GM18520 (cell line): ENCODE results near the gene RASGRP2.

ENCODE experiments used
- ATAC-seq: cut with Tn5 transposase; IDR thresholded peaks from one replicate; pipeline ENCODE4 v1.9.1; 2021; ENCODE audit not compliant: unreplicated experiment

RASGRP2 gene

DNA sequence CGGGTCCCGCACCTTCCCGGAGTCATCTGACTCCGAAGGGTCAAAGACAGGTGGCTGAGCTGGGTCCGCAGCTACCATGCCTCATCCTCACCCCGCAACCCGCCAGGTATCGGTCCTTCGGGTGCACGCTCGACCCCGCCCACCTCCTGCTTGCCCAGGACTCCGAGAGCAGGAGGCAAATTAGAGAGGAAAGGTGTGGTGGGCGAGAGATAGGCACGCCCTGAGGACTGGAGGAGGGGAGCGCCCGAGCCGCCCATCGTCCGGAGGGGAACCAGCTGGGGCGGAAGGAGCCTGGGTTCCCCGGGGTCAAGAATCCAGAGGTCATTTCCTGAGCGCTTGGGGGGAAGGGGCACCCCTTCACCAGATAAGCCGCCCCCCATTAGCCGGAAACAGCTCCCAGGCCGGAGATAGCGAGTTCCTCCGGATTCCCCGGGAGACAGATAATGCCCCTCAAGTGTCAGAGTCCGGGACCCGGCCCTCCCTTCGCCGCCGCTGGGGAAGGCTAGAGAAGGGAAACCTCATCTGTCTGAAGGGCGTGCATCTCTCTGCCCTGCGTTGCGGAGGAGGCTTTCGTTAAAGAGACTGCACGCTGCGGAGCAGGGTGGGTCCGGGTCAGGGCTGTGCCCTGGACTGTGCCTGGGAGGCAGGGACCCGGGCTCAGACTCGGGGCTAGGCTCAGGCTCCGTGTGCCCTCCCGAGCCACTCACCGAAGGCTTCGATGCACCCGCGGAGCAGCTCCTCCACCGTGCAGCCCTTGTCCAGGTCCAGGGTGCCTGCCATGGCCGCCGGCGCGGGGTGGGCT, 1.7 kb downstream of the RASGRP2 start:
- no peak for ATAC-seq

DNA sequence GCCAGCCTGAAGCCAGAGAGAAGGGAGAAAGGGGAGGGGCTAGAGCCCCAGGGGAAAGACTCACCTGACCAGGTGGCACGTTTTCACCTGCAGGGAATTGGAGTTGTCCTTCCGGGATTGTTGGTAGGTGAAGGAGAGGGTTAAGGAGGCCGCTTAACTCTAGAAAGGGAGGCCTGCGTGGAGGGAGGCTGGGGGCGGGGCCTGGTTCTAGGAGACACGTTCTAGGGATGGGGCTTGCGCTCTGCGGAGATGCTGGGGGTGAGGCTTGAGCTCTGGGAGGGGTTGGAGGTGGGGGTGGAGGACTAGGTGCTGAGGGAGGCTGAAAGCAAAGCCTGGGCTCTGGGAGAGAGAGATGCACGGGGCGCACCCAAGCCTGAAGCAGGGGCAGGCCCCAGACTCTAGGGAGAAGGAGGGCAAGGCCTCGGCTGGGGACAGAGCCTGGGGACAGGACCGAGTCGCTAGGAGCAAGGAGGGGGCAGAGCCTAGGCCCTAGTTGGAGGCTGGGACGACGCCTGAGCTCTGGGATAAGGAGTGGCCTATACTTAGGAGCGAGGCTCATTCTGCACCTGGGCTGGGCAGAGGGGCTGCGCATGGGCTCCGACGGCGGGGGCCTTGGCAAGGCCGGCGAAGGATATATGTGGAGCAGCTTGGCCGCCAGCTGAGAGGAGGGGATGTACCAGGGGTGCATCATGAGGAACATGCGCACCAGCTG, 2.4 kb downstream of the RASGRP2 start:
- ATAC-seq = no peak

DNA sequence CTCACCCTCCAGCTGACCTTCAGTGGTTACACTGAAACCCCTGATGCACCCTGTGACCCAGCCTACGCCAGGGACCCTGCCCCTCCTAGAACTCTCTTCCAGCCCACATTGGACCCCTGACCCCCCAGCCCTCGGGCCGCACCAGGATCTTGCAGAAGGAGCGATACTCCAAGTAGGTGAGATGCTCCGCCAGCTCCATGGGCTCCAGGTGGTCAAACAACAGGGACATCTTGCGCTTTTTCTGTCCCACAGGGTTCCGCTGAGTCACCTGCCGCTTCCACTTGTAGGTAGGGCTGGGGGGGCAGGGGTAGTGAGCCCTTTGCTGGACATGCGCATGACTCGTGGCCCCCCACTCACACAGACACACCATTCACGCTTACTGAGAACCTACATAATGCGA, 4.1 kb downstream of the RASGRP2 start:
- no peak for ATAC-seq

DNA sequence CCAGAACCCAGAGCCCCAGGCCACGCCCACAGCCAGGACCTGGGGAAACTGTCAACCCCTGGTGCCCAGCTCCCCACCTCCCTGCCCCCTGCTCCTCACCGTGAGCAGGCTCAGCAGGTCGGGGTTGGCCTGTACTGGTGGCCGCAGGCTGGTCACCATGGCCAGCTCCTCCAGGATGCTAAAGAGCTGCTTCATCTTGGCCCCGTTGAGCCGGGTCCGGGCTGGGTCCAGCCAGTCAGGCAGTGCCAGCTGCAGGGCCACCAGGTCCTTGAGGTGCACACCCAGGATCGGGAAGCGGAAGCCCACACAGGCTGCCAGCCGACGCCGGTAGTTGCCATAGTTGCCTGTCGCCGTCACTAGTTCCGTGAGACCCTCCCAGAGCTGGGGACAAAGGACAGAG, 7.3 kb downstream of the RASGRP2 start:
- no peak for ATAC-seq

DNA sequence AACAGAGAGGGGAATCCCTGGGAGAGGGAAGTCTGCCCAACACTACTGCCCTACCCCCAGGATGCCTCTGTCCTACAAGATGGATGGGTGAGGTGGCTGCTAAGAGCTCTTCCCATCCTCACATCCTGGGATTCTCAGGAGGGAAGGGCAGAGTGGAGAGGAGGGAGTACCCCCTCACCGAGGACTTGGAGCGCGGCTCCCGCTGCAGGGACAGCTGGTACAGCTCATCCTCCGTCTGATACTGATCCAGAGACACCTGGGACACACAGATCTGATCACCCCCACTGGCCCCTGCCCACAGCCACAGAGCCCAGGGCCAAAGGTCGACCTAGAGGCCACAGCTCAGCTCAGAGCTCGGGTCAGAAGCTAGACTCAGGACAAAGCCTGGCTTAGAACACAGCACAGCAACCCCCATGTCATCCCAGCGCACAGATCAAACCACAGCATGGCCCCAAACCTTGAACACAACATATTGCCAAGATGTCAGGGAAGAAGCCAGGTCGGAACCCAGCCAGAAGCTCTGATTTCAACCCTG, 8.2 kb downstream of the RASGRP2 start:
- no peak for ATAC-seq

DNA sequence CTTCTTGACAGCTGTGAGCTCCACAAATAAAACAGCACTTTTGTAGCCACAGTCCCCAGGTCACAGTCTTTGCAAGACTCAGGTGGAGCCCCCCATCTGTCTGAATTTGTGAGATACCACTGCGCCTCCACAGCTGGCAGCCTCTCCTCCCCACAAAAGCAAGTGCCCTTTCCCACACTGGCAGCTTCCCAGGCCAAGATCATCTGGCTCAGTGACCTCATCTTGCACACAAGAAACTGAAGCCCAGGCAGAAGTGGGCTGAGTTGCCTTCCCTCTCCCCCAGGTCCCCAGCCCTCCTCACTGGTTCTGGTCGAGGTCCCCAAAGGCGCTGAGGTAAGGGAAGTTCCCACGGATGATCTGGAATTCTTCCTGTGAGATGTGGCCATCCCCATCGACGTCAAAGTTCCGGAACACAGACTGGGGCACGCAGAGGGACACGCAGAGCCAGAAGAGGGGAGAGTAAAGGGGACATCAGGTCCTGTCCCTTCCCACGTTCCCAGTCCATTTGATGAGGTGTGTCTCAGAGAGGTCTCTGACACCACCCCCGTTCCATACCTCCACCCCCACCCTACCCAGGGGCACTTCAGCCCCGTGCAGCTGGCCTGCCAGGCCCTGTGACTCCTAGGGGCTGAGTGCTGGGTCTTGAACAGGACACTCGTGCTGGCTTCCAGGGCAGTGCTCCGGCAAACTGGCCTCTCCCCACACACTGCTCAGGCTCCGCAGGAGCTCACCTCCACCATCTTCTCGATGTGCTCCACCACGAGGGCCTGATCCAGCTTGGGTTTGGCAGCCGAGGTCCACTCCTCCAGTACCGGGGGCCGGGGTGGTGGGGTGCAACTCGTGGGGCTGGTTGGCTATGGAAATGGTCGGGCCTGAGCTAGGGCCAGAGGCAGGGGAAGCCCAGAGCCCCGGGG, 8.9 kb downstream of the RASGRP2 start:
- ATAC-seq = no peak

DNA sequence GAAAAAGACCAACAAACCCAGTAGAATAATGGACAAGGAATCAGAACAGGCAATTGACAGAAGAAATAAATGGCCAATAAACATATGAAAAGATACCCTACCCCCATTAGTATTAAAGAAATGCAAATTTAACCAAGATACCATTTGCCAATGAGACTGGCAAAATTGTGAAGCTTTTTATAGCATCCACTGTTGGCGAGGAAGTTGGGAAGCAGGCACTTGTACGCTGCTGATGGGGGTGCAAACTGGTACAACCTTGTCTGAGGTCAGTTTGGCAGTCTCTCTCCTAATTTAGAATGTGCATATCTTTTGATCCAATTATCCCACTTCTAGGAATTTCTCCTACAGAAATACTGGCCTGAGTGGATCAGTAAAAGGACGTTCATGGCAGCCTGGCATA, 12.3 kb downstream of the RASGRP2 start:
- no peak for ATAC-seq

DNA sequence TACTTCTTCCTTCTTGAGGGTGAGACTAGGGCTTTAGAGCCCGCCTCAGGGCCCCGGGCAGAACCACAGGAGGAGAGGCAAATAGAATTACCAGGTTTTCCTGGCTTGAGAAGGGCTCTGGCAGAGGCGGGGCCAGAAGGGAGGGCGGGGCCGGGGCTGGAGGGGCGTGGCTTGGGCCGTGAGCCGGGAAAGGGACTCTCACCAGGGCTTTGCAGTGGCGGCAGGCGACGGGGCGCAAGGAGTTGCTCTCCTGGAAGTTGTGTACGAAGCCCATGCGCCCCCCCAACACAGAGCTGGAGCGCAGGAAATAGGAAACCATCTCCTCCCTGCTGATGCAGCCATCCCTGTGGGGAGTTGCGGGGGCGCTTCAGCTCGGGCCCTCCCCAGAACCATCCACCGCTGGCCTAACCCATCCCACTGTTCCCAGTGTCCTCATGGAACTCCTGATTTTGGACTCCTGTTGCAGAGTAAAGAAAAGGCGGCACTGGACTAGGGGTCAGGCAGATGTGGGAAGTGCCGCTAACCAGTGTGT, 14.0 kb downstream of the RASGRP2 start:
- ATAC-seq = no peak

DNA sequence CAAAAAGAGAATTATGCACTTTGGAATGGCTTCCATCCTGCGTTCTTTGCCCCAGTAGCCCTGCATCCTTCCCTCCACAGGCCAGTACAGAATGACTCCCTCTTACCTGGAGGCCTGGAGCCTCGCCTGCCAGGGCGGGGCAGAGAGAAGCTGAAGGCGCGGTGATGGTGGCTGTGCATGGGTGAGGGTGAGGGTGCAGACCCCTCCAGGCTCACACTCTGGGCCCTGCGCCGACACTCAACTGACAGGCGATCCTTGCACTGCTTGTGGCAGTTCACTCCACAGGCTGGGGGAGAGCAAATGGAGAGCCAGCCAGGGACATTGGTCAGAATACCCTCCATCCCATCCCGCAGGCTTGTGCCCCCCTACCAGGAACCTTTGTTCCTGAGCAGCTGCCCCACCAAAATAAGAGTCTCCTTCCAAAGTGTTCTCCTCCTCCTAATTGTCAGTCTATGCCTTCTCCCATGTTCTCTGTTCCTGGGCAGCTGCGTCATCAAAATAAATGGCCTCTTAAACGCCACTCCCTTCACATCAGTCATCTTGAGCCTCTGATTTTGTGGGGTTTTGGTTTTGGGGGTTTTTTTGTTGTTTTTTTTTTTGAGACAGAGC, 15.1 kb downstream of the RASGRP2 start:
- ATAC-seq = no peak

DNA sequence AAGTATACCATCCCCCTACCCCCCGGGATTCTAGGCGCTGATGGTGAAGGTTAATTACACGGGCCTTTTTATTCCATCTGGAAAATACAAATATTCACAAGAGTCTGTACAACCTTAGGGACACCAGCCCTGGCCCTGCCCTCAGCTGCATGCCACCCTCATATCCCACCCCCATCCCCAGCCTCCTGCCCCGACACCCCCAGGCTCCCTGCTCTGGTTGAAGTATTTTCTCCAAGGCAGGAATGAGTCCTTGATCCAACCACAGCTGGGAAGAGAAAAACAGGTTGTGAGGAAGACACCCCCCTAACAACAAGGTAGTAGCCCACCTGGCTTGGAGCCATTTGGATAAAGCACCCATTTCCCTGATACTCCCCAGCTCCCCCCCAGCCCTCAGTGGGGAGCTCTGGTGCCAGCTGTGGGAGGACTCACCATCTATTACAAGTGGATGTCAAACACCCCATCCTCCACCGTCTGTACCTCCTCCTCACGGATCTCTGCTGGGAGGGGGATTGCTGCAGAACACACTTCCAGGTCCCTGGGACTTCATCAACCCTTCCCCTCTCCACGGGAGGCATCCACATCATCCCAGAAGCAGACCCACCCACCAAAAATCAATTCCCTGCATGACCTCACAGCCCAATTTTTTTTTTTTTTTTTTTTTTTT, 16.9 kb downstream of the RASGRP2 start:
- ATAC-seq = no peak

DNA sequence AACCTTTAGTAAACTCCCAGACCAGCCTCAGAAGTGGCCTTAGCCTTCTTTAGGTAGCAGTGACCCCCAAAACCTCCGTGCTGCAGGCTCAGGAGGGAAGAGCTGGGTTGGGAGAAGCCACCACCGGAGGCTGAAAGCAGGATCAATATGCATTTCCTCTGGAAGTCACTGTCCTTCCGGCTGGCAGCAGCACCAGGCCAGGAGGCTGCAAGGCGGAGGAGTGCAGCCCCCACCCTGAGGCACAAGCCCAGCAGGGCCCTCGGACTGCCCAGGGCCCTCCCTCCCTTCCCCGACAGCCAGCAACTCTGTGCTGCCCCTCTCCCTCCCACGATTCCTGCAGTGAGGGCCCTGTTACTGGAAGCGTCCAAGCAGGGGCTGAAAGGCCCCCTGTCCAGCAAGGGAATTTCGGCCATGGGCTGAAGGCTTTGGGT, 17.7 kb downstream of the RASGRP2 start:
- no peak for ATAC-seq

DNA sequence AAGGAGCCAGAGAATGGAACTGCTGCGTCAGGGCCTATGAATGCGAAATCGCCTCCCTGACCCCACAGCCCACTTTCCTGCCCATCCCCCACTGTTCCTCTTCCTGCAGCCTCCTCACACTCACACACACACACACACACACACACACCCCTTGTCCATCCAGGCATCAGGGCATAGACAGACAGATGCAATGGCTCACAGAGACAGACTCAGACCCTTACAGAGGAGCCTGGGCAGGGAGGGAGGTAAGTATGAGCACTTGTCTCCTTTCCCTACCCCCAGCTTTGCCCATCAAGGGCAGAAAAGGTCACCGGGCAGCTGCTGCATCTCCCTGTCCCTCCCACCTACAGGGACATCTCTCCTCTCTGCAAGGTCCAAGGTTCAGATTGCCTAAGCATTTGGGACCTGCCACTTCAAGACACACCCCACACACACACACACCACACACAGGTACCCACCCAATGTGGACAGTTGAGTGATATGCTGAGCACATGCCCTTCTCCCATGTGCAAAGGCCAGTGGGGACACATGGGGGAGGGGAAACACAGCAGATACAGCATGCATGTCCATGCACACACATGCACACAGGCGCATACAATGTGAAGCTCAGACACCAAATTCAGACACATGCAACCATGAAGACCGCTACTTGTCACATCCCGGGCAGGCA, 18.9 kb downstream of the RASGRP2 start:
- ATAC-seq = no peak

DNA sequence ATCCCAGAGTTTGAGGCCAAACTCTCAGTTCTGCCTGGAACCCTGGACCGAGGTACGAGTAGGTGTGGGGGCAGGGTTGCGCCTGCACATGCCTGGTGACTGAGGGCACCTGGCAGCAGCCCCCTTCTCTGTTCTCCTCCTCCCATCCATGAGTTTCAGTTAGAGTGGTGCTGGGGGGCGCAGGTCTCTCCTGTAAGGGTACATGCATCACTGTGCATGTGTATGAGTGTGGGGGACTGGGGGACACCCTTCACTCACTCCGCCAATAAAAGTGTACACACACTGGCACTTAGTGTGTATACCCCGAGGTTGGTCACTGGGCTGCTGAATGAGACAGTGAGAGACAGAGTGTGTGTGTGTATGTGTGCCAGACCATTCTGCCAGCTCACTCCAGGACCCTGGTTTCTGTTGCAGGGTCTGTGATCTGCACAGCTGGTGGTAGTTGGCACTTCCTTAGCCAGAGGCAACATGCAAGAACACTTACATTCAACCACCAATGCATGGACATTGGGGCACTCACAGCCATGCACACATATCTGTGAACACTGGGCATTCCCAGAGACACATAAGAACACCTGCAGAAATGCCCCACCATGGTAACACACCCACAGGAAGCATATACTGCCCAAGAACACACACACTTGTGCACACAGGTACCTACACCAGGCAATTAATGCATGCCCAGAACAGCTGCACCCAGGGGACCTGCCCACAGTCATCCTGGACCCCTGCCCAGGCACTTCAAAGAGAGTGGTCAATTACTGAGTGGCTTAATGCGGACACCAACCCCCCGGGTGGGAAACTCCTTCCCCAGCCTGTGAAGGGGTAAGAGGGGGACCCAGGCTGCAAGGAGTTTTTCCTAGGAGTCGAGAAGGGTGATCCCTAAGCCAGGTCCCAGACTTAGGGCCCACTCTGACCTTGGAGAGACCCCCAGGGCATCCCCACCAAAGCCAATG, 19.8 kb downstream of the RASGRP2 start:
- ATAC-seq = no peak

DNA sequence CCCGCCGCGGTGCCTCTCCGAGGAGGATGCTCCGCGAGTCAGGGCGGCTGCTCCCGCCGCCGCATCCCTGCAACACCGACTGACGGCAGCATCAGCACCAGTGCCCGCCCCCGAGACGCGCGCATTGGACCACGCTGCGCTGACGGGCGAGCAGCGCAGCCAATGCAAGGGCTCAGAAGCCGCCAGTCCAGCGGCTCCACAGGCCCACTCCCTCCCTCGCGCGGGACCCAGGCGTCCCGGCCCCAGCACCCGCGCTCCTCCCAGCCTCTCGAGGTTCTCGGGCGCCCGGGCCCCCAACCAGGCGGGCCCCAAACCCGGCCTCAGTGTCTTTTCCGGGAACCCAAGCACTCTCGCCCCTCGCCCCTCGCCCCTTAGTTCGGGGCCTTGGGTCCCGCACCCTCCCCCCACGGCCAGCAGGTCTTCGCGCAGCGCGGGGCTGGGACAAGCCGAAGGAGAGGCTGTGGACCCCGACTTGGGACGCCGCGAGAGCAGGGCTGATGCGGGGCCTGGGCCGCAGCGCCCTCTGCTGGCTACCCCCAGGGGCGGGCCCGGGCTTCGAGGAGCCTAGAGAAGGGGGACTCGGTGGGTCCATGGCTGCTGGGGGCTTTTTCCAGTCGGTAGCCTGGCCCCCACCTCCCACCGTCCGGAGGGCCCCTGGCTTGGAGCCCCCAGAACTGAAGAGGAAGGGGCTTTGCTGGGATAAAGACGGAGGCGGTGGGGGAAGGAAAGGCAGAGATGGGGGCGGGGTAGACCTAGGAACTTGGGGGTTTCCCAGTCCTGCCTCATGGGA, 20.6 kb downstream of the RASGRP2 start, which contains the start of gene NRXN2:
NRXN2 (minus strand) TSS at position 81 of the 790 bp plus-strand sequence. CDS start 9,498 bp downstream, outside the sequence.
- no peak for ATAC-seq

DNA sequence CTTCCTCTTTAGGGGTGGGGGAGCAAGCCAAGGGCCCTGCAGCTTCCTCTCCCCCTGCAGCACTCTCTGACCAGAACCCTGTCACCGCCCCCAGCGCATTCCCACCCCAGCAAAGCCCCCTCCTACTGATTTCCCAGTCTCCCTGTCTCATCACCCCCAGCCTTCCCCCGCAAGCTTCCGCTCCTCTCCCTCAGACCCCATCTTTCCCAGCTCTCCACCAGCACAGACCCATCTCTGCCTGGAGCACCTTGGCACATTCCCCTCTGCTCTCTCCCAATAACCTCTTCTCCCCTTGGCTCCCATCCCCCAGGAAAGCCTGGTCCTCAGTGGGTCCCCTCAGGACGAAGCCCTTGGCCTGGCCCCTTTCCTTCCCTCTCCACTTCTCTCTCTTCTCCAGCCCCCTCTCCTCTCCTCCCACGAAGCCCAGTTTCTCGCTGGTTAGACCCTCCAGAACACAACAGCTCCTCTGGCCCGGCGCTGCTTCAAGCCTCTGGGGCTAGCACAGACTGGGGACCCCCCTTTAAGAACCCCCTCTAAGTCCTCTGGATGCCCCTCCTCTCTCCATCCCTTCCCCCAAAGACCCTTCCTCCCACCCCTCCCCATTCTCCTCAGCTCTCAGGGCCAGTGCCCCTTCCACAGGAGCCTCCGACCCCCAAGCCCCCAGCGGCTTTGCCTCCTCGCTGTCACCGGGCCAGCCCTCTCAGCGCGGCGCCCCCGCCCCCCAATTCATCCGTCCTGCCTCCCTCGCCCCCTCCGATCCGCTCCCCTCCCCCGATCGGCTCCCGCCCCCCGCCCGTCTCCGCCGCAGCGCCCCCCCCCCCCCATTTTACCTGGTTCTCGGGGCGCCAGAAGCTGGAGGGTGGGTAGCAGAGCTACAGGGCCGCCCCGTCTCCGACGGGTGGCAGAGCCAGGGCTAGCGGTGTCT, 21.5 kb downstream of the RASGRP2 start:
- ATAC-seq = no peak

DNA sequence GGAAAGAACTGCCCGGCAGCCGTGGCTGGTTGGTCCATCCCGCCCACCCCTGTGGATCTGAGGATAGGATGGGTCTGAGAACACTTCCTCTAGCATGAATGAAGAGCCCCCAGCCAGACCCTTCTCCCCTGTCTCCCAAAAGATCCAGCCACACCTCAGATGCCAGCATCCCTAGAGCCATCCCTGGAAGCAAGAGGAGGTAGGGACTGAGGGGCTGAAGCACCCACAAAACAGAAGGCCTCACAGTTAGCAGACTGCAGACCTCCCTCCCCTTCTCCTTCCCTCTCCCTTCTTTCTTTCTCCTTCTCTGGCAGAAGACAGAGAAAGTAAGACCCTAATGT, 22.6 kb downstream of the RASGRP2 start:
- no peak for ATAC-seq
